H1 (cell line): Measurements from ENCODE around the gene LONRF2. TPM values are rescaled to one million over a fixed set of nuclear protein-coding genes. Genes with fewer than 3 reads are reported as not detected.

Experiments
- CTCF ChIA-PET: fragments of 300-600 bp; sonication (Branson Sonifier 250); formaldehyde crosslinking; loops from one replicate; lab custom pipeline; 2021; ENCODE audit not compliant: partially characterized antibody; lab: Charles Lee
- POLR2A ChIA-PET: fragments of 300-600 bp; sonication (Branson Sonifier 250); formaldehyde crosslinking; loops from one replicate; lab custom pipeline; 2021; ENCODE audit warnings: inconsistent platforms; ENCODE audit not compliant: partially characterized antibody; lab: Charles Lee
- DNase-seq, 2 experiments: peaks; one replicate each; pipeline versions ENCODE4 v3.0.0 to v3.0.0-alpha.2; 2010 to 2022; ENCODE audit warnings: low spot score in 2 of 2, low read depth in 1 of 2, mixed read lengths in 1 of 2
- FAIRE-seq: peaks from 2 replicates; lab custom pipeline; 2011; peaks lifted over from hg19 to GRCh38; lab: Jason Lieb, UNC
- H2AFZ ChIP-seq: 2 replicates; pipeline ENCODE4 v1.8.1; 2012; ENCODE audit warnings: low read length, inconsistent platforms
- H2AK5ac ChIP-seq: 2 replicates; pipeline ENCODE4 v1.6.1; 2013; ENCODE audit warnings: low read depth, low read length
- H2BK120ac ChIP-seq: replicated peaks from 2 replicates; pipeline ENCODE3; 2013; ENCODE audit warnings: low read depth, low read length, inconsistent platforms
- H2BK12ac ChIP-seq: 2 replicates; pipeline ENCODE4 v1.6.1; 2013; ENCODE audit warnings: low read depth, low read length
- H2BK15ac ChIP-seq: 2 replicates; pipeline ENCODE4 v1.6.1; 2013; ENCODE audit warnings: low read length
- H2BK20ac ChIP-seq: 2 replicates; pipeline ENCODE4 v1.6.1; 2013; ENCODE audit warnings: low read length
- H2BK5ac ChIP-seq: 2 replicates; pipeline ENCODE4 v1.6.1; 2013; ENCODE audit warnings: low read depth, low read length
- H3K14ac ChIP-seq: 2 replicates; pipeline ENCODE4 v1.6.1; 2013; ENCODE audit warnings: inconsistent platforms; ENCODE audit not compliant: insufficient read length
- H3K18ac ChIP-seq: 2 replicates; pipeline ENCODE4 v1.6.1; 2013; ENCODE audit warnings: low read length; ENCODE audit errors: extremely low read depth
- H3K23ac ChIP-seq: 2 replicates; pipeline ENCODE4 v1.6.1; 2013; ENCODE audit warnings: inconsistent platforms; ENCODE audit not compliant: insufficient read length
- H3K23me2 ChIP-seq: 2 replicates; pipeline ENCODE4 v1.6.1; 2013; ENCODE audit warnings: low read depth, low read length
- H3K27ac ChIP-seq: 2 replicates; pipeline ENCODE4 v1.6.1; 2011; ENCODE audit warnings: low read depth, low read length, inconsistent platforms
- H3K27me3 ChIP-seq, 4 experiments: replicated peaks in 1 of 4; 1 replicate in 1 of 4; 2 replicates in 3 of 4; pipeline versions ENCODE4 v1.6.1 to v1.8.1; 2011 to 2013; ENCODE audit warnings: low read length in 3 of 4, mild to moderate bottlenecking in 3 of 4, inconsistent platforms in 2 of 4, mixed read lengths in 2 of 4, moderate library complexity in 1 of 4; ENCODE audit not compliant: control insufficient read depth in 3 of 4, insufficient read depth in 3 of 4; ENCODE audit errors: extremely low read depth in 1 of 4
- H3K36me3 ChIP-seq, 4 experiments: 2 replicates each; pipeline versions ENCODE4 v1.6.1 to v1.8.1; 2011 to 2013; ENCODE audit warnings: mild to moderate bottlenecking in 4 of 4, low read length in 3 of 4, moderate library complexity in 2 of 4, control low read depth in 1 of 4, inconsistent platforms in 1 of 4; ENCODE audit not compliant: insufficient read depth in 4 of 4, control insufficient read depth in 2 of 4
- H3K4ac ChIP-seq: replicated peaks from 2 replicates; pipeline ENCODE3; 2013; ENCODE audit warnings: low read length, low read depth, mixed read lengths, inconsistent platforms; ENCODE audit not compliant: insufficient read length
- H3K4me1 ChIP-seq, 4 experiments: replicated peaks in 1 of 4; 1 replicate in 1 of 4; 2 replicates in 3 of 4; pipeline versions ENCODE4 v1.6.1 to v1.8.1; 2011 to 2013; ENCODE audit warnings: low read length in 3 of 4, inconsistent platforms in 2 of 4, mixed read lengths in 1 of 4; ENCODE audit not compliant: insufficient read depth in 4 of 4, control insufficient read depth in 3 of 4
- H3K4me2 ChIP-seq, 2 experiments: 2 replicates each; pipeline versions ENCODE4 v1.6.1 to v1.8.1; 2011 to 2013; ENCODE audit warnings: low read depth in 2 of 2, low read length in 2 of 2, control low read depth in 1 of 2, inconsistent platforms in 1 of 2, mild to moderate bottlenecking in 1 of 2; ENCODE audit not compliant: insufficient read depth in 1 of 2
- H3K4me3 ChIP-seq, 4 experiments: fragments of 200-600, 300-600 bp in 1 of 4; sonication (generic), shearing (Covaris generic), sonication (Bioruptor Twin) in 1 of 4; 2 replicates each; pipeline versions ENCODE4 v1.5.1 to v1.8.1; 2011 to 2016; ENCODE audit warnings: low read length in 4 of 4, low read depth in 3 of 4, control low read depth in 2 of 4, inconsistent platforms in 2 of 4, mild to moderate bottlenecking in 2 of 4, mixed read lengths in 1 of 4, moderate library complexity in 1 of 4; ENCODE audit not compliant: insufficient read depth in 2 of 4; ENCODE audit errors: extremely low read depth in 1 of 4
- H3K56ac ChIP-seq: replicated peaks from 2 replicates; pipeline ENCODE3; 2013; ENCODE audit warnings: low read depth, mild to moderate bottlenecking, mixed read lengths, low read length, inconsistent platforms; ENCODE audit not compliant: insufficient read length
- H3K79me1 ChIP-seq: 2 replicates; pipeline ENCODE4 v1.6.1; 2013; ENCODE audit warnings: low read depth, low read length, control low read depth
- H3K79me2 ChIP-seq, 2 experiments: 2 replicates each; pipeline versions ENCODE4 v1.6.1 to v1.8.1; 2012 to 2013; ENCODE audit warnings: low read length in 2 of 2, mild to moderate bottlenecking in 2 of 2, inconsistent platforms in 1 of 2; ENCODE audit not compliant: insufficient read depth in 2 of 2, control insufficient read depth in 1 of 2
- H3K9ac ChIP-seq, 4 experiments: replicated peaks in 1 of 4; 1 replicate in 1 of 4; 2 replicates in 3 of 4; pipeline versions ENCODE4 v1.6.1 to v1.8.1; 2011 to 2013; ENCODE audit warnings: low read depth in 3 of 4, low read length in 3 of 4, control low read depth in 2 of 4, mild to moderate bottlenecking in 2 of 4, moderate library complexity in 2 of 4, inconsistent platforms in 1 of 4; ENCODE audit errors: extremely low read depth in 1 of 4
- H3K9me3 ChIP-seq, 2 experiments: 2 replicates each; pipeline versions ENCODE4 v1.6.1 to v1.8.1; 2012 to 2013; ENCODE audit warnings: mild to moderate bottlenecking in 2 of 2, moderate library complexity in 2 of 2, control low read depth in 1 of 2, inconsistent platforms in 1 of 2, low read depth in 1 of 2, low read length in 1 of 2, mixed read lengths in 1 of 2; ENCODE audit not compliant: insufficient read depth in 2 of 2
- H4K20me1 ChIP-seq, 2 experiments: replicated peaks in 1 of 2; 2 replicates each; pipeline versions ENCODE3 to v1.8.1; 2011 to 2013; ENCODE audit warnings: inconsistent platforms in 2 of 2, low read length in 2 of 2, mild to moderate bottlenecking in 1 of 2; ENCODE audit not compliant: insufficient read depth in 2 of 2, control insufficient read depth in 1 of 2
- H4K5ac ChIP-seq: 2 replicates; pipeline ENCODE4 v1.6.1; 2013; ENCODE audit warnings: low read length, low read depth, mixed read lengths, inconsistent platforms; ENCODE audit not compliant: insufficient read length
- H4K8ac ChIP-seq: 2 replicates; pipeline ENCODE4 v1.8.0; 2013; ENCODE audit warnings: mild to moderate bottlenecking, moderate library complexity, low read length, inconsistent platforms; ENCODE audit not compliant: insufficient read depth; ENCODE audit errors: extremely low read depth
- H4K91ac ChIP-seq: replicated peaks from 2 replicates; pipeline ENCODE3; 2013; ENCODE audit warnings: low read length, mixed read lengths, inconsistent platforms; ENCODE audit not compliant: insufficient read length
- BCL11A ChIP-seq, 2 experiments: IDR thresholded peaks; one replicate each; pipeline ENCODE4 v1.6.1; 2011; ENCODE audit warnings: low read depth in 2 of 2, low read length in 2 of 2, mild to moderate bottlenecking in 2 of 2
- EP300 ChIP-seq, 2 experiments: IDR thresholded peaks; 1 replicate in 1 of 2; 2 replicates in 1 of 2; pipeline ENCODE4 v1.6.1; 2011 to 2012; ENCODE audit warnings: low read depth in 2 of 2, low read length in 2 of 2, mild to moderate bottlenecking in 2 of 2, borderline replicate concordance in 1 of 2, inconsistent platforms in 1 of 2, moderate library complexity in 1 of 2
- POLR2AphosphoS5 ChIP-seq: IDR thresholded peaks from 2 replicates; pipeline ENCODE4 v1.6.1; 2011; ENCODE audit warnings: low read depth, low read length
- RFX5 ChIP-seq: IDR thresholded peaks from 2 replicates; pipeline ENCODE4 v1.6.1; 2011; ENCODE audit warnings: low read depth, low read length, improper control_type of control experiment, borderline replicate concordance
- RNF2 ChIP-seq: fragments of 200-900, 300-1000 bp; sonication (generic); IDR thresholded peaks from 2 replicates; pipeline ENCODE4 v1.7.1; 2016; ENCODE audit warnings: borderline replicate concordance, low read depth, mild to moderate bottlenecking, antibody characterized with exemption, low read length; ENCODE audit not compliant: poor library complexity, severe bottlenecking; ENCODE audit errors: missing control alignments
- RXRA ChIP-seq: IDR thresholded peaks from 2 replicates; pipeline ENCODE4 v1.6.1; 2011; ENCODE audit warnings: low read depth, mild to moderate bottlenecking, low read length, moderate library complexity; ENCODE audit not compliant: insufficient read depth
- SP2 ChIP-seq: IDR thresholded peaks from 2 replicates; pipeline ENCODE4 v1.6.1; 2012; ENCODE audit warnings: mild to moderate bottlenecking, low read length, inconsistent platforms
- TCF12 ChIP-seq: IDR thresholded peaks from 2 replicates; pipeline ENCODE4 v1.6.1; 2011; ENCODE audit warnings: low read depth, mild to moderate bottlenecking, low read length
- WGBS, 2 experiments: shearing (Covaris generic) in 1 of 2; methylation state at CpG; one replicate each; pipeline versions ENCODE4 v1.1.6 to v1.1.7; 2013 to 2015; ENCODE audit warnings: low lambda C conversion rate in 2 of 2, mixed read lengths in 2 of 2, inconsistent platforms in 1 of 2, low coverage in 1 of 2, missing lambda C conversion rate in 1 of 2; ENCODE audit not compliant: insufficient replicate concordance in 2 of 2, insufficient coverage in 1 of 2, insufficient read length in 1 of 2; ENCODE audit errors: extremely low coverage in 1 of 2, missing lambda C conversion rate in 1 of 2; 5-methylcytosine and 5-hydroxymethylcytosine counted together
- polyA plus RNA-seq, 7 experiments: library from polyadenylated mRNA; depleted of rRNA in 3 of 7; stranded (reverse) in 5 of 7; unstranded in 2 of 7; fragments of >200 nt in 5 of 7; fragments of 200-250 nt in 2 of 7; gene quantifications; 1 replicate in 5 of 7; 2 replicates in 1 of 7; 4 replicates in 1 of 7; pipeline versions ENCODE4 v1.2.1 to v1.2.3, GENCODE V29; 2011 to 2013; ENCODE audit warnings: missing spikeins in 2 of 7, mixed read lengths in 2 of 7
- total RNA-seq: library from RNA; stranded (reverse); fragmentation: NEBNext Ultra II Directional; extraction: Animal tissue kit (Norgen Biotek cat#: 25700); gene quantifications from 2 replicates; pipeline ENCODE4 v1.2.1, GENCODE V29; 2021

LONRF2 gene
- total and polyA plus RNA-seq, 2 of the 8 experiments (the other 6 are each of a cell fraction or from before 2014, with no cell fraction given) = 0.24 to 0.74 TPM

- no peak overlapping the region for H4K8ac ChIP-seq
- no peaks in the 10 kb centered on the region for H3K79me2 ChIP-seq
- no peaks in the 10 kb centered on the region for H4K20me1 ChIP-seq
- POLR2A ChIA-PET = no interaction called here
- H4K91ac ChIP-seq = no peak overlapping the region
- H3K18ac ChIP-seq = no peak overlapping the region
- 90% methylated on average over 1 of the region's 1 CpG; no CpG with 5 or more reads in 1 of the 2 experiments for WGBS, 2 experiments
- H3K9me3 ChIP-seq = peaks cover 4 to 8% of the 10 kb centered on the region in 2 experiments
- H3K4me2 ChIP-seq = no peak overlapping the region
- H3K4me3 ChIP-seq = no peak overlapping the region
- H3K4ac ChIP-seq = no peak overlapping the region
- no peak overlapping the region for H3K9ac ChIP-seq
- H4K5ac ChIP-seq = no peak overlapping the region
- TF ChIP-seq SP2 (no peak), BCL11A (IDR thresholded peaks at IDR 0.05; ENCODE audit: low read depth in 2 of 2, low read length in 2 of 2) (no peak), RNF2 (no peak), RFX5 (no peak), TCF12 (no peak), EP300 (IDR thresholded peaks at IDR 0.05; ENCODE audit: borderline replicate concordance in 1 of 2, low read depth in 2 of 2, low read length in 2 of 2) (no peak), POLR2AphosphoS5 (no peak), RXRA (no peak)
- H2BK5ac ChIP-seq = no peak overlapping the region
- H3K23me2 ChIP-seq = no peaks in the 10 kb centered on the region
- no peak overlapping the region for H2AFZ ChIP-seq
- H3K27ac ChIP-seq = no peak overlapping the region
- H2BK12ac ChIP-seq = no peak overlapping the region
- H3K36me3 ChIP-seq = no peaks in the 10 kb centered on the region
- no peak for FAIRE-seq
- no peak overlapping the region for H2BK120ac ChIP-seq
- no peaks in the 10 kb centered on the region for H3K27me3 ChIP-seq
- no peaks in the 10 kb centered on the region for H3K79me1 ChIP-seq
- H2BK20ac ChIP-seq = no peak overlapping the region
- peaks cover 0 to 6% (median 0%) of the 10 kb centered on the region in 4 experiments; a peak in 1 of 7 replicates for H3K4me1 ChIP-seq
- H3K56ac ChIP-seq = no peak overlapping the region
- CTCF ChIA-PET = interaction anchor here (10.0 kb wide), 1 partner anchor 12 kb away, joined by 103 read pairs; no protein-coding TSS in a partner anchor
- no peak overlapping the region for H2BK15ac ChIP-seq
- no peak for DNase-seq
- no peak overlapping the region for H3K23ac ChIP-seq
- H2AK5ac ChIP-seq = no peak overlapping the region
- H3K14ac ChIP-seq = no peak overlapping the region
Measured at GRCh38 chr2:100273387-100273786, 48.9 kb downstream of the LONRF2 start.
